OCI-LY3 (cell line): ENCODE data around the gene KCNIP4.

Experiments used
- EZH2phosphoT487 ChIP-seq: fragments of 200-600 bp; shearing (Covaris generic); IDR thresholded peaks from 2 replicates; pipeline ENCODE4 v1.6.1; 2018; ENCODE audit warnings: antibody characterized with exemption, mixed run types, low read depth
- TF ChIP-seq, protein P1 (sequence below): fragments of 200-600, 300-600 bp; sonication (generic); IDR thresholded peaks from 2 replicates; pipeline ENCODE4 v1.5.1; 2014; ENCODE audit warnings: antibody characterized with exemption, low read length, low read depth

DNA sequence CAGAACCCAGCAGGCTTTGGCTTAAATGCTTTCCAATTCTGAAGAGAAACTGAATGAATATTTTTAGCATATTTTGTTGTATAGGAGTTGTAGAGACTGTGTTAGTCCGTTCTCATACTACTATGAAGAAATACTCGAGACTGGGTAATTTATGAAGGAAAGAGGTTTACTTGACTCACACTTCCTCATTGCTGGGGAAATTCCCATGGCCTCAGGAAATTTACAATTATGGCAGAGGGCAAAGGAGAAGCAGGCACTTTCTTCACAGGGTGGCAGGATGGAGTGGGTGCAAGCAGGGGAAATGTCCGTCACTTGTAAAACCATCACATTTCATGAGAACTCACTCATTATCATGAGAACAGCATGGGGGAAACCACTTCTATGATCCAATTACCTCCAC is 956.6 kb downstream of the KCNIP4 start:
- TF ChIP-seq, protein P1, sequence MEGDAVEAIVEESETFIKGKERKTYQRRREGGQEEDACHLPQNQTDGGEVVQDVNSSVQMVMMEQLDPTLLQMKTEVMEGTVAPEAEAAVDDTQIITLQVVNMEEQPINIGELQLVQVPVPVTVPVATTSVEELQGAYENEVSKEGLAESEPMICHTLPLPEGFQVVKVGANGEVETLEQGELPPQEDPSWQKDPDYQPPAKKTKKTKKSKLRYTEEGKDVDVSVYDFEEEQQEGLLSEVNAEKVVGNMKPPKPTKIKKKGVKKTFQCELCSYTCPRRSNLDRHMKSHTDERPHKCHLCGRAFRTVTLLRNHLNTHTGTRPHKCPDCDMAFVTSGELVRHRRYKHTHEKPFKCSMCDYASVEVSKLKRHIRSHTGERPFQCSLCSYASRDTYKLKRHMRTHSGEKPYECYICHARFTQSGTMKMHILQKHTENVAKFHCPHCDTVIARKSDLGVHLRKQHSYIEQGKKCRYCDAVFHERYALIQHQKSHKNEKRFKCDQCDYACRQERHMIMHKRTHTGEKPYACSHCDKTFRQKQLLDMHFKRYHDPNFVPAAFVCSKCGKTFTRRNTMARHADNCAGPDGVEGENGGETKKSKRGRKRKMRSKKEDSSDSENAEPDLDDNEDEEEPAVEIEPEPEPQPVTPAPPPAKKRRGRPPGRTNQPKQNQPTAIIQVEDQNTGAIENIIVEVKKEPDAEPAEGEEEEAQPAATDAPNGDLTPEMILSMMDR, result no peak
- no peak for TF ChIP-seq EZH2phosphoT487
